GM23338 (cell line): ENCODE measurements around the gene LCN6. TPM values are rescaled to one million over a fixed set of nuclear protein-coding genes. Genes with fewer than 3 reads are reported as not detected.
A peak's percentile ranks its signal among the peaks of the same experiment; 100 is the strongest.

Experiments used
- ATAC-seq: fragments of 200-7000 bp; cut with Tn5 transposase; 3 replicates; pipeline ENCODE4 v1.9.1; 2020
- DNase-seq: peaks from one replicate; pipeline ENCODE4 v3.0.0-alpha.2; 2015; ENCODE audit warnings: low spot score
- H2AFZ ChIP-seq: fragments of 200-600 bp; sonication (generic); 2 replicates; pipeline ENCODE4 v1.8.0; 2016; ENCODE audit warnings: antibody characterized with exemption, mild to moderate bottlenecking, moderate library complexity
- H3F3A ChIP-seq: fragments of 200-600 bp; sonication (generic); replicated peaks from 2 replicates; pipeline ENCODE4 v1.8.0; 2017; ENCODE audit warnings: antibody characterized with exemption, mixed run types, low read depth
- H3K27ac ChIP-seq: fragments of 200-600 bp; sonication (generic); 2 replicates; pipeline ENCODE4 v1.6.1; 2016; ENCODE audit warnings: low read depth
- H3K27me3 ChIP-seq: fragments of 200-600 bp; sonication (generic); 2 replicates; pipeline ENCODE4 v1.8.0; 2016; ENCODE audit warnings: mild to moderate bottlenecking, mixed run types, moderate library complexity; ENCODE audit not compliant: insufficient read depth
- H3K36me3 ChIP-seq: fragments of 200-600 bp; sonication (generic); 2 replicates; pipeline ENCODE4 v1.8.0; 2016; ENCODE audit warnings: mild to moderate bottlenecking; ENCODE audit not compliant: insufficient read depth
- H3K4me1 ChIP-seq: fragments of 200-600 bp; sonication (generic); 2 replicates; pipeline ENCODE4 v1.8.0; 2016; ENCODE audit warnings: mild to moderate bottlenecking, moderate library complexity; ENCODE audit not compliant: insufficient read depth
- H3K4me2 ChIP-seq: fragments of 200-600 bp; sonication (generic); 2 replicates; pipeline ENCODE4 v1.7.1; 2017; ENCODE audit warnings: mixed run types
- H3K4me3 ChIP-seq: fragments of 200-600 bp; sonication (generic); 2 replicates; pipeline ENCODE4 v1.6.1; 2016; ENCODE audit warnings: mixed run types
- H3K79me2 ChIP-seq: fragments of 200-600 bp; sonication (generic); replicated peaks from 2 replicates; pipeline ENCODE4 v1.8.0; 2017; ENCODE audit warnings: mild to moderate bottlenecking; ENCODE audit not compliant: insufficient read depth
- H3K9me2 ChIP-seq: fragments of 200-600 bp; sonication (generic); 2 replicates; pipeline ENCODE4 v1.8.0; 2017; ENCODE audit not compliant: insufficient read depth
- H4K20me1 ChIP-seq: fragments of 200-600 bp; sonication (generic); replicated peaks from 2 replicates; pipeline ENCODE4 v1.8.0; 2017; ENCODE audit warnings: mild to moderate bottlenecking; ENCODE audit not compliant: insufficient read depth
- H3K27ac Mint-ChIP-seq: 2 replicates; pipeline ENCODE4 v1.8.0; 2020; ENCODE audit warnings: inconsistent platforms, mild to moderate bottlenecking, moderate library complexity, mixed read lengths
- H3K27me3 Mint-ChIP-seq: 3 replicates; pipeline ENCODE4 v1.8.0; 2022; ENCODE audit warnings: low read depth, mild to moderate bottlenecking, moderate library complexity, mixed read lengths, inconsistent platforms; ENCODE audit not compliant: insufficient read depth, poor library complexity
- H3K36me3 Mint-ChIP-seq: 3 replicates; pipeline ENCODE4 v1.8.0; 2021; ENCODE audit warnings: low read depth, mild to moderate bottlenecking, inconsistent platforms, moderate library complexity, mixed read lengths
- H3K4me1 Mint-ChIP-seq: 3 replicates; pipeline ENCODE4 v1.8.0; 2020; ENCODE audit warnings: mild to moderate bottlenecking, inconsistent platforms, mixed read lengths
- H3K4me3 Mint-ChIP-seq: 3 replicates; pipeline ENCODE4 v1.8.0; 2021; ENCODE audit warnings: moderate library complexity, mild to moderate bottlenecking, inconsistent platforms, mixed read lengths
- H3K9me3 Mint-ChIP-seq: 3 replicates; pipeline ENCODE4 v1.8.0; 2020; ENCODE audit warnings: moderate library complexity, mild to moderate bottlenecking, inconsistent platforms, mixed read lengths
- ZNF462 ChIP-seq: fragments of 250-450 bp; sonication (Bioruptor Pico); IDR thresholded peaks from 2 replicates; pipeline ENCODE4 v1.5.0; 2020; ENCODE audit warnings: mild to moderate bottlenecking, moderate library complexity
- polyA plus RNA-seq: library from polyadenylated mRNA; unstranded; fragments of >200 nt; fragmentation: Nextera tagmentation; extraction: Ambion mirVana; gene quantifications from 2 replicates; pipeline ENCODE4 v1.2.1, GENCODE V29; 2016
- total RNA-seq: library from RNA; depleted of rRNA; stranded (reverse); fragments of >200 nt; shearing (Covaris generic); gene quantifications from 2 replicates; pipeline ENCODE4 v1.2.3, GENCODE V29; 2014
- TF ChIP-seq, protein P1 (sequence below): IDR thresholded peaks from one replicate; pipeline ENCODE4 v1.6.1; 2018; ENCODE audit warnings: antibody characterized with exemption; ENCODE audit not compliant: unreplicated experiment
- TF ChIP-seq, protein P2 (sequence below), 2 experiments: fragments of 200-600 bp in 1 of 2; sonication (generic) in 1 of 2; conservative IDR thresholded peaks; 2 replicates each; pipeline versions ENCODE4 v1.5.1 to v1.6.1; 2016 to 2017; ENCODE audit warnings: antibody characterized with exemption in 2 of 2, low read depth in 2 of 2, mild to moderate bottlenecking in 2 of 2, moderate library complexity in 1 of 2

LCN6 gene
- total and polyA plus RNA-seq, 2 experiments from 2014 or later = not detected

- no peak for TF ChIP-seq ZNF462 (CRISPR knock-in tag)
- TF ChIP-seq, protein P1, sequence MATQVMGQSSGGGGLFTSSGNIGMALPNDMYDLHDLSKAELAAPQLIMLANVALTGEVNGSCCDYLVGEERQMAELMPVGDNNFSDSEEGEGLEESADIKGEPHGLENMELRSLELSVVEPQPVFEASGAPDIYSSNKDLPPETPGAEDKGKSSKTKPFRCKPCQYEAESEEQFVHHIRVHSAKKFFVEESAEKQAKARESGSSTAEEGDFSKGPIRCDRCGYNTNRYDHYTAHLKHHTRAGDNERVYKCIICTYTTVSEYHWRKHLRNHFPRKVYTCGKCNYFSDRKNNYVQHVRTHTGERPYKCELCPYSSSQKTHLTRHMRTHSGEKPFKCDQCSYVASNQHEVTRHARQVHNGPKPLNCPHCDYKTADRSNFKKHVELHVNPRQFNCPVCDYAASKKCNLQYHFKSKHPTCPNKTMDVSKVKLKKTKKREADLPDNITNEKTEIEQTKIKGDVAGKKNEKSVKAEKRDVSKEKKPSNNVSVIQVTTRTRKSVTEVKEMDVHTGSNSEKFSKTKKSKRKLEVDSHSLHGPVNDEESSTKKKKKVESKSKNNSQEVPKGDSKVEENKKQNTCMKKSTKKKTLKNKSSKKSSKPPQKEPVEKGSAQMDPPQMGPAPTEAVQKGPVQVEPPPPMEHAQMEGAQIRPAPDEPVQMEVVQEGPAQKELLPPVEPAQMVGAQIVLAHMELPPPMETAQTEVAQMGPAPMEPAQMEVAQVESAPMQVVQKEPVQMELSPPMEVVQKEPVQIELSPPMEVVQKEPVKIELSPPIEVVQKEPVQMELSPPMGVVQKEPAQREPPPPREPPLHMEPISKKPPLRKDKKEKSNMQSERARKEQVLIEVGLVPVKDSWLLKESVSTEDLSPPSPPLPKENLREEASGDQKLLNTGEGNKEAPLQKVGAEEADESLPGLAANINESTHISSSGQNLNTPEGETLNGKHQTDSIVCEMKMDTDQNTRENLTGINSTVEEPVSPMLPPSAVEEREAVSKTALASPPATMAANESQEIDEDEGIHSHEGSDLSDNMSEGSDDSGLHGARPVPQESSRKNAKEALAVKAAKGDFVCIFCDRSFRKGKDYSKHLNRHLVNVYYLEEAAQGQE = no peak
These were observed 23.6 kb upstream of the LCN6 start (continued) for GRCh38 chr9:136771907-136772415.

GRCh38 chr9:136769710-136770191, 21.4 kb upstream of the LCN6 start:
- H3K4me1 Mint-ChIP-seq = peaks cover 12% of the 10 kb centered on the region
- H3K4me3 Mint-ChIP-seq = peak overlapping the region; percentile 52; the same call in 2 of the 3 replicates
- no peaks in the 10 kb centered on the region for H3K79me2 ChIP-seq
- peaks cover 25% of the 10 kb centered on the region for H3K9me3 Mint-ChIP-seq
- no peaks in the 10 kb centered on the region; the same call in 1 of the 2 replicates for H3K36me3 ChIP-seq
- no peaks in the 10 kb centered on the region for H3K4me1 ChIP-seq
- 0 out of 2 replicates have a peak, but pooled peaks cover 7% of the 10 kb centered on the region for H3F3A ChIP-seq
- DNase-seq = peak; percentile 90
- H3K36me3 Mint-ChIP-seq = peaks cover 11% of the 10 kb centered on the region
- H3K27ac ChIP-seq = no peak overlapping the region
- no peaks in the 10 kb centered on the region for H4K20me1 ChIP-seq
- H3K9me2 ChIP-seq = no peaks in the 10 kb centered on the region
- peak overlapping the region; percentile 77 for H3K4me2 ChIP-seq
- no peaks in the 10 kb centered on the region for H3K27me3 ChIP-seq
- peak overlapping the region; percentile 76; the same call in 1 of the 2 replicates for H2AFZ ChIP-seq
- H3K27me3 Mint-ChIP-seq = peaks cover 10% of the 10 kb centered on the region
- H3K4me3 ChIP-seq = peak overlapping the region; percentile 52
- peak; percentile 81 for ATAC-seq
- no peak overlapping the region for H3K27ac Mint-ChIP-seq
- TF ChIP-seq, protein P2, sequence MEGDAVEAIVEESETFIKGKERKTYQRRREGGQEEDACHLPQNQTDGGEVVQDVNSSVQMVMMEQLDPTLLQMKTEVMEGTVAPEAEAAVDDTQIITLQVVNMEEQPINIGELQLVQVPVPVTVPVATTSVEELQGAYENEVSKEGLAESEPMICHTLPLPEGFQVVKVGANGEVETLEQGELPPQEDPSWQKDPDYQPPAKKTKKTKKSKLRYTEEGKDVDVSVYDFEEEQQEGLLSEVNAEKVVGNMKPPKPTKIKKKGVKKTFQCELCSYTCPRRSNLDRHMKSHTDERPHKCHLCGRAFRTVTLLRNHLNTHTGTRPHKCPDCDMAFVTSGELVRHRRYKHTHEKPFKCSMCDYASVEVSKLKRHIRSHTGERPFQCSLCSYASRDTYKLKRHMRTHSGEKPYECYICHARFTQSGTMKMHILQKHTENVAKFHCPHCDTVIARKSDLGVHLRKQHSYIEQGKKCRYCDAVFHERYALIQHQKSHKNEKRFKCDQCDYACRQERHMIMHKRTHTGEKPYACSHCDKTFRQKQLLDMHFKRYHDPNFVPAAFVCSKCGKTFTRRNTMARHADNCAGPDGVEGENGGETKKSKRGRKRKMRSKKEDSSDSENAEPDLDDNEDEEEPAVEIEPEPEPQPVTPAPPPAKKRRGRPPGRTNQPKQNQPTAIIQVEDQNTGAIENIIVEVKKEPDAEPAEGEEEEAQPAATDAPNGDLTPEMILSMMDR (conservative IDR thresholded peaks at IDR 0.05; ENCODE audit: low read depth in 2 of 2) = peak; percentile 50 to 80
